ENCODE data around the gene HDAC6.

Gene HDAC6

GRCh38 chrX:48823053-48823452 is 21.2 kb downstream of the HDAC6 start:
- Histone ChIP-seq H3K36me3 (ENCODE audit: control insufficient read depth, insufficient read depth, low read length) (no peaks in the 10 kb centered on the region), H3K9ac (ENCODE audit: low read length) (no peak overlapping the region), H3K4me2 (ENCODE audit: low read length) (no peak overlapping the region), H3K4me3 (ENCODE audit: low read length) (no peak overlapping the region), H2BK120ac (ENCODE audit: low read depth, low read length) (no peak overlapping the region), H4K5ac (ENCODE audit: low read length) (no peak overlapping the region), H3K56ac (ENCODE audit: low read length) (no peak overlapping the region), H3K4me1 (ENCODE audit: control insufficient read depth, low read depth, low read length) (no peaks in the 10 kb centered on the region), H4K8ac (ENCODE audit: low read depth, low read length) (no peak overlapping the region), H2BK5ac (ENCODE audit: low read length) (no peak overlapping the region), H2AK5ac (ENCODE audit: low read length) (no peak overlapping the region), H3K18ac (ENCODE audit: low read length) (no peak overlapping the region), H3K23ac (ENCODE audit: low read length) (no peak overlapping the region), H3K4ac (ENCODE audit: low read depth, low read length) (no peak overlapping the region), H3K27ac (ENCODE audit: low read depth, low read length) (no peak overlapping the region), H3K79me2 (ENCODE audit: control insufficient read depth, insufficient read depth, low read length) (no peaks in the 10 kb centered on the region), H2BK15ac (replicated peaks; ENCODE audit: low read depth) (no peak overlapping the region), H3K79me1 (ENCODE audit: low read length) (no peaks in the 10 kb centered on the region), H3K27me3 (ENCODE audit: insufficient read depth, low read length, poor library complexity) (no peaks in the 10 kb centered on the region)
- WGBS (ENCODE audit: extremely low coverage, insufficient coverage, low lambda C conversion rate) = no CpG with 5 or more reads among the region's 6 CpGs
- DNase-seq = peak; percentile 28

- DNase-seq = no peak
- H3K18ac ChIP-seq (ENCODE audit: low read length) = no peak overlapping the region
- no peak overlapping the region for H3K56ac ChIP-seq (ENCODE audit: low read length)
- no peaks in the 10 kb centered on the region for H3K36me3 ChIP-seq (ENCODE audit: control insufficient read depth, insufficient read depth, low read length)
- H3K4me2 ChIP-seq (ENCODE audit: low read length) = no peak overlapping the region
- no peak overlapping the region for H2AK5ac ChIP-seq (ENCODE audit: low read length)
- no peak overlapping the region for H2BK120ac ChIP-seq (ENCODE audit: low read depth, low read length)
- H4K8ac ChIP-seq (ENCODE audit: low read depth, low read length) = no peak overlapping the region
- WGBS (ENCODE audit: extremely low coverage, insufficient coverage, low lambda C conversion rate) = no CpG with 5 or more reads among the region's 8 CpGs
- H3K79me1 ChIP-seq (ENCODE audit: low read length) = no peaks in the 10 kb centered on the region
- no peaks in the 10 kb centered on the region for H3K79me2 ChIP-seq (ENCODE audit: control insufficient read depth, insufficient read depth, low read length)
- no peak overlapping the region for H3K27ac ChIP-seq (ENCODE audit: low read depth, low read length)
- no peak overlapping the region for H2BK5ac ChIP-seq (ENCODE audit: low read length)
- H3K9ac ChIP-seq (ENCODE audit: low read length) = no peak overlapping the region
- no peaks in the 10 kb centered on the region for H3K27me3 ChIP-seq (ENCODE audit: insufficient read depth, low read length, poor library complexity)
- no peak overlapping the region for H3K4ac ChIP-seq (ENCODE audit: low read depth, low read length)
- no peak overlapping the region for H4K5ac ChIP-seq (ENCODE audit: low read length)
- no peak overlapping the region for H3K23ac ChIP-seq (ENCODE audit: low read length)
- no peak overlapping the region for H3K4me3 ChIP-seq (ENCODE audit: low read length)
- no peaks in the 10 kb centered on the region for H3K4me1 ChIP-seq (ENCODE audit: control insufficient read depth, low read depth, low read length)
- H2BK15ac ChIP-seq (replicated peaks; ENCODE audit: low read depth) = no peak overlapping the region
These were observed 22.2 kb downstream of the HDAC6 start for GRCh38 chrX:48824066-48824465.

DNA sequence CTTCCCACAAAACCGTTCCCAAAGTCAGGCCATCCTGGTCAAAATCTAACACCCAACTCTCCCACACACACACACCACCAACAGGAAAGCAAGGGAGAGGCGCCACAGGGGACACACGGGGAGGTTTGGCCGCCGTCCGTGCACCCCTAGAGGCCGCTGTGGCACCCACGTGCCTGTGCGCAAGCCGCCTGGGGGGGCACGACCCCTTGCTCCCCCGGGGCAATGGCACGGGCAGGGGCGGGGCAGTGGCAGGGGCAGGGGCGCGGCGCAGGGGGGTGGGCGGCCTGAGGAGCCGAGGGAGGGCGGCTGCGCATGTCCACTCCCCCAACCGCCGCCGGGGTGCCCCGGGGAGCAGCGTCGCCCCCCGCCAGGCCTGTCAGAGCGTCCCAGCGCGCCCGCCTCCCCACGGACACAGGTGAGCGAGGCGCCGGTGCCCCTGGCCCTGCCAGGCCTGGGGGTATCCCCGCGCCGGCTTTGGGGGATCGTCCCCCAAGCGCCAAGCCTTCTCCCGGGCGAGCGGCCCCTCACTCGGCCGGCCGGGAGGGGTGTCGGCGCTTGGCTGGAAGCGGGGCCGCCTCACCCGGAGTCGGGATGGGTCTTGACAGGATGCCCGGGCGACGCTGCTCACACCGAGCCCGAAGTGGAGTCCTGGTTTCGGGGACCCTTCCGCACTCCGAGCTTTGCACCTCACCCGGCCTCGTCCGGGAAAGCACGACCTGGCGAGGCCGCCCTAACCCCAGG is 24.4 kb downstream of the HDAC6 start, which contains the start of gene ERAS:
ERAS (plus strand) TSS at position 379 of the 741 bp plus-strand sequence. CDS start 2,611 bp downstream, outside the sequence.
- H3K23ac ChIP-seq (ENCODE audit: low read length) = no peak within 1 kb of the TSS
- H2AK5ac ChIP-seq (ENCODE audit: low read length) = no peak within 1 kb of the TSS
- no peak within 1 kb of the TSS for H3K4me2 ChIP-seq (ENCODE audit: low read length)
- H3K56ac ChIP-seq (ENCODE audit: low read length) = no peak within 1 kb of the TSS
- no peak within 1 kb of the TSS for H4K8ac ChIP-seq (ENCODE audit: low read depth, low read length)
- H3K36me3 ChIP-seq (ENCODE audit: control insufficient read depth, insufficient read depth, low read length) = no peaks in the 10 kb centered on the region
- H3K9ac ChIP-seq (ENCODE audit: low read length) = no peak within 1 kb of the TSS
- H2BK120ac ChIP-seq (ENCODE audit: low read depth, low read length) = no peak within 1 kb of the TSS
- H3K4ac ChIP-seq (ENCODE audit: low read depth, low read length) = no peak within 1 kb of the TSS
- no CpG with 5 or more reads among the region's 67 CpGs for WGBS (ENCODE audit: extremely low coverage, insufficient coverage, low lambda C conversion rate)
- H3K4me3 ChIP-seq (ENCODE audit: low read length) = no peak within 1 kb of the TSS
- H2BK15ac ChIP-seq (replicated peaks; ENCODE audit: low read depth) = no peak within 1 kb of the TSS
- no peak within 1 kb of the TSS for H2BK5ac ChIP-seq (ENCODE audit: low read length)
- H3K27me3 ChIP-seq (ENCODE audit: insufficient read depth, low read length, poor library complexity) = no peaks in the 10 kb centered on the region
- H3K27ac ChIP-seq (ENCODE audit: low read depth, low read length) = no peak within 1 kb of the TSS
- no peak for DNase-seq
- H4K5ac ChIP-seq (ENCODE audit: low read length) = no peak within 1 kb of the TSS
- no peaks in the 10 kb centered on the region for H3K4me1 ChIP-seq (ENCODE audit: control insufficient read depth, low read depth, low read length)
- H3K79me1 ChIP-seq (ENCODE audit: low read length) = no peaks in the 10 kb centered on the region
- no peaks in the 10 kb centered on the region for H3K79me2 ChIP-seq (ENCODE audit: control insufficient read depth, insufficient read depth, low read length)
- H3K18ac ChIP-seq (ENCODE audit: low read length) = no peak within 1 kb of the TSS

DNA sequence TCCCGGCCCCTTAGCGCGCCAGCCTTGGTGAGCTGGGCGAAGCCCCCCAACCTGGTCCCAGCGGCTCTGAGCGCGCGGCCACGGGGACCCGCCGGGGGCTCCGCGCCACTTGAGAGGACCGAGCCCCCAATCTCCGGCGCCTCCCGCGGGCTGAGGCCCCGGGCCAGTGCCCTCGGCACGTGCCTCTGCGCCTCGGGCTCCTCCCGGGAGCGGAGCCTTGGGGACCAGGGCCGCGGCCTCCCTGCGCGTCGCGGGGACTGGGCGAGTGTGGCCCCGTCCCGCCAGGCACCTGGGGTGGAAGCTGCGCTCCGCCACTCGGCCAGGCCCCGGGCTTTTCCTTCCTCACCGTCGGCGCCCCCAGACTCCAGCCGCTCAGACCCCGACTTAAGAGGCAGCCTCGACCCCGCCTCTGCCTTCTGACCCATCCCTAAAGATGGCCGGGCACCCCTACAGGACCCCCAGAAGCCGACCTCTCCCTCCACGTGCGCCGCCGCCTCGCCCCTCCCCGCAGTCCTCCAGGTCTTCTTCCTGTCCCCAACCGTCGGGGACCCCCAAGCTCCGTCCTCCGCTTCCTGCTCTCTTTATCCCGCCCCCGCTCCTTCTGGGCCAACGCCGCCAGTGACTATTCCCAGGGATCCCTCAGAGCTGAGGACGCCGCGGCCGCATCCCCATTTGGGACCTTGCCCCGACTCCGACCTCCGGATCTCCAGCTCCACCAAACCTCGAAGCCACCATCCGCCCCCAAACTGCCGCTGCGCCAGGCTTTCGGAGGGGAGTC is 25.2 kb downstream of the HDAC6 start:
- no peaks in the 10 kb centered on the region for H3K27me3 ChIP-seq (ENCODE audit: insufficient read depth, low read length, poor library complexity)
- H3K36me3 ChIP-seq (ENCODE audit: control insufficient read depth, insufficient read depth, low read length) = no peaks in the 10 kb centered on the region
- no peak overlapping the region for H2AK5ac ChIP-seq (ENCODE audit: low read length)
- H4K5ac ChIP-seq (ENCODE audit: low read length) = no peak overlapping the region
- no peak overlapping the region for H3K4me2 ChIP-seq (ENCODE audit: low read length)
- no peaks in the 10 kb centered on the region for H3K4me1 ChIP-seq (ENCODE audit: control insufficient read depth, low read depth, low read length)
- no peak overlapping the region for H3K56ac ChIP-seq (ENCODE audit: low read length)
- H3K4me3 ChIP-seq (ENCODE audit: low read length) = no peak overlapping the region
- H3K9ac ChIP-seq (ENCODE audit: low read length) = no peak overlapping the region
- H2BK5ac ChIP-seq (ENCODE audit: low read length) = no peak overlapping the region
- no peak overlapping the region for H3K23ac ChIP-seq (ENCODE audit: low read length)
- DNase-seq = no peak
- no peak overlapping the region for H2BK15ac ChIP-seq (replicated peaks; ENCODE audit: low read depth)
- H4K8ac ChIP-seq (ENCODE audit: low read depth, low read length) = no peak overlapping the region
- H3K79me2 ChIP-seq (ENCODE audit: control insufficient read depth, insufficient read depth, low read length) = no peaks in the 10 kb centered on the region
- H3K18ac ChIP-seq (ENCODE audit: low read length) = no peak overlapping the region
- H3K4ac ChIP-seq (ENCODE audit: low read depth, low read length) = no peak overlapping the region
- H3K79me1 ChIP-seq (ENCODE audit: low read length) = no peaks in the 10 kb centered on the region
- H2BK120ac ChIP-seq (ENCODE audit: low read depth, low read length) = no peak overlapping the region
- no CpG with 5 or more reads among the region's 73 CpGs for WGBS (ENCODE audit: extremely low coverage, insufficient coverage, low lambda C conversion rate)
- no peak overlapping the region for H3K27ac ChIP-seq (ENCODE audit: low read depth, low read length)

GRCh38 chrX:48827654-48827968 is 25.7 kb downstream of the HDAC6 start:
- no peak overlapping the region for H3K4me3 ChIP-seq (ENCODE audit: low read length)
- no peak overlapping the region for H2BK120ac ChIP-seq (ENCODE audit: low read depth, low read length)
- H3K9ac ChIP-seq (ENCODE audit: low read length) = no peak overlapping the region
- no peak overlapping the region for H3K4me2 ChIP-seq (ENCODE audit: low read length)
- H3K79me1 ChIP-seq (ENCODE audit: low read length) = no peaks in the 10 kb centered on the region
- H3K23ac ChIP-seq (ENCODE audit: low read length) = no peak overlapping the region
- H3K36me3 ChIP-seq (ENCODE audit: control insufficient read depth, insufficient read depth, low read length) = no peaks in the 10 kb centered on the region
- no CpG with 5 or more reads among the region's 4 CpGs for WGBS (ENCODE audit: extremely low coverage, insufficient coverage, low lambda C conversion rate)
- H3K79me2 ChIP-seq (ENCODE audit: control insufficient read depth, insufficient read depth, low read length) = no peaks in the 10 kb centered on the region
- DNase-seq = peak; percentile 60
- no peak overlapping the region for H4K8ac ChIP-seq (ENCODE audit: low read depth, low read length)
- H4K5ac ChIP-seq (ENCODE audit: low read length) = no peak overlapping the region
- H3K4me1 ChIP-seq (ENCODE audit: control insufficient read depth, low read depth, low read length) = no peaks in the 10 kb centered on the region
- no peak overlapping the region for H3K4ac ChIP-seq (ENCODE audit: low read depth, low read length)
- H3K18ac ChIP-seq (ENCODE audit: low read length) = no peak overlapping the region
- no peak overlapping the region for H2BK5ac ChIP-seq (ENCODE audit: low read length)
- no peak overlapping the region for H2AK5ac ChIP-seq (ENCODE audit: low read length)
- H3K56ac ChIP-seq (ENCODE audit: low read length) = no peak overlapping the region
- H2BK15ac ChIP-seq (replicated peaks; ENCODE audit: low read depth) = no peak overlapping the region
- H3K27me3 ChIP-seq (ENCODE audit: insufficient read depth, low read length, poor library complexity) = no peaks in the 10 kb centered on the region
- H3K27ac ChIP-seq (ENCODE audit: low read depth, low read length) = no peak overlapping the region
